ENCODE results near the gene NPEPL1.
"Not testable (repeated sequence)": the region's sequence is repeated elsewhere in the genome, so short reads cannot be mapped to it uniquely, and the experiment has no call there.

The NPEPL1 gene

GRCh38 chr20:58715801-58716475, 23.3 kb downstream of the NPEPL1 start:
- no peak for DNase-seq

- no peak for DNase-seq
Measured at GRCh38 chr20:58716476-58717277, 24.1 kb downstream of the NPEPL1 start.

DNA sequence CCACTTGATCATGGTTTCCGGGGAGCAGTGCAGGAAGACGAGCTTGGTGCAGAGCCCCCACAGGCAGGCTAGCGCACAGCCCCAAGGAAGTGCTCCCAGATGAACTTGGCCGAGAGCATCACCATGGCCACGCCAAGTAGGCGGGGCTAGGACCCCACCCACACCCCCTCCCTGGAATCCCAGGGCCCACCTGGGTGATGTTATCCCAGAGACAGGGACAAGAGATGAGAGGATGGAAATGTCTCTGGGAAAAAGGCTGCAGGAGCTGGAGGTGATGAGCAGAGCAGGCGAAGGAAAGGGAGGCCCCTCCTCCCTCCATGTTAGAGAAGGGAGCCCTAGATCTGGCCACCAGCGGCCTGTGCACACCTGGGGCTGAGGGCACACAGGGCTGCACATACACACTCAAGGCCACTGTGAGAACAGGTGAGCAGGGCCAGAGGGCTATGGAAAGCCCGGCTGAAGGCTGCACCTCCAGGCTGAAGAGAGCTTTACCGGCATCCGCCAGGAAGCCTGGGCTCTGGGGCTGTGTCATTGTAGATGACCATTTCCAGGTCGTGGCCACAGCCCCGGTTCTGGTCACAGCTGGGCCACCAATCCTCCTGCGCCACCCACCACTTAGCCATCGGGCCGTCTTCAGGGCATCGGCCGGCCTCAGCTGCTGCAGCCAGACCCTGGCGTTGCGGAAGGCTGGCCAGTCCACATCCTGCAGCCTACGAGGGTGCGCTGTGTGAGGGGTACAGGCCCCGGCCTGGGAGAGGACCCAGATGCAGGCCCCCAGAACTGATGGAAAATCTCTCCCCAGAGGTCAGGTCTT, 24.9 kb downstream of the NPEPL1 start:
- no peak for DNase-seq

DNA sequence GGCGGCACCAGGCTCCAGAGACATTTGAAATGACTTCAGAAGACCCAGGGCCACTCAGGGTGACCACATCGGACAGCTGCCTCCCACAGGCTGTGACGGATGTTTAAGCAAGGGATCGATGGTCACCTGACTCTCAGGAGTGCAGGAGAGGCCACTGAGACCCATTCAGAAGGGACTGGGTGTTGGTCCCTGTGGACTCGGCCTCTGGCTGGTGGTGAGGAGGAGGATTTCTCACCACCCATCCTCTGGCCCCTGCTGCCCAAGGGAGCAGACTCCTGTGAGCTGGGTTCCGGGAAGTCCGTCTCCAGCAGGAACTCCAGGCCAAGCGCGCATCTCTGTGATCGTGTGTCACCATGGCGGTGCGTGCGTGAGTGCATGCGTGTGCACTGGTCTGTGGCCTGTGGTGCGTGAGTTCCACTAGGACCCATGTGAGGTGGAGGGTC, 25.5 kb downstream of the NPEPL1 start:
- DNase-seq = no peak

DNA sequence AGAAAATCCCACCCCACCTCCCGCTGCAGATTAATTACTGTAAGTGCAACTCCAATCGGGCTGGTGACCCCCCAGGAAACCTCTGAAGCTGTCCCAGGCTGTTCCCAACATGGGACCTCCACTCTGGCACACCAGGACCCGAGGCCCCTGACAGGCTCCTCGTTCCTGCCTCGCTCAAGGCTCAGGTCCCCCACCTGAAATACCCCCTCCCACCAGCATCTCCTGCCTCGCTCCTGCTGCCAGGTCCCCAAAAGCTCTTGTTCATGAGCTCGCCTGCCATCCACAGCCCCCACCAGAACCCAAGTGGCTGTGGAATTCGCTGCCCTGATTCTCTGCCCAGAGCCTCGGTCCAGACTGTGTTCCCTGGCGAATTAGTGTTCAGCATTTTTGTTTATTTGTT, 26.1 kb downstream of the NPEPL1 start:
- no peak for DNase-seq

GRCh38 chr20:58719258-58719657, 26.7 kb downstream of the NPEPL1 start:
- DNase-seq = no peak

GRCh38 chr20:58719971-58720371, 27.4 kb downstream of the NPEPL1 start:
- DNase-seq = no peak

DNA sequence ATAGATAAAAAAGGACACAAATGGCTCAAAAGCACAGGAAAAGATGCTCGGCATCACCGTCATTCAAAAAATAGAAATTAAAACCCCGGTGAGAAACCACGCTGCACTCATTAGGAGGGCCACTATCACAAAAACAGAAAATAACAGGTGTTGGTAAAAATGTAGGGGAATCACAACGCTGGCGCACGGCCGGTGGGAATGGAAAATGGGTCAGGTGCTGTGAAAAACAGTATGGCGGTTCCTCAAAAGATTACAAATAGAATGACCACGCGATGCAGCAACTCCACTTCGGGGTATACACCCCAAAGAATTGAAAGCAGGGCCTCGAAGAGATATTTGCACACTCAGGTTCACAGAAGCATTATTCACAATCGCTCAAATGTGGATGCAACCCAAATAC, 28.3 kb downstream of the NPEPL1 start:
- DNase-seq = no peak

- DNase-seq = no peak
Measured at GRCh38 chr20:58721951-58722778, 29.6 kb downstream of the NPEPL1 start.

GRCh38 chr20:58722877-58723627, 30.5 kb downstream of the NPEPL1 start:
- DNase-seq = no peak

- no peak for DNase-seq
Measured at GRCh38 chr20:58723628-58723984, 31.0 kb downstream of the NPEPL1 start.

- DNase-seq = not testable (repeated sequence)
Measured at GRCh38 chr20:58726156-58726555, 33.6 kb downstream of the NPEPL1 start.

DNA sequence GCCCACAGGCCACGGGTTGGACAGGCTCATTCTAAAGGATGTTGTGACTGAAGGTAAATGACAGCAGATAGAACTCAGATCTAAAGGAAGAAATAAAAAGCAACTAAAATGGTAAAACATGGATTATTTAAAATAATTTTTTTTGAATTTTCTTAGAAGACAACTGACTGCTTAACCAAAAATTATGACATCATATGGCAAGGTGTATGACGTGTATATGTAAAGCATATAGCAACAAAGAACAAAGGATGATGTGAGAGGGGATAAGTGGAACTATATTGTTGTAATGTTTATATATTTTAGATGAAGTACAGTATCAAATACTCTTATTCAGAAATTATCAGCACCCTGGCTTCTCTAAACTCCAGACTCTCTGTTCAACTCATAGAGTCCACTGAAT, 38.6 kb downstream of the NPEPL1 start:
- DNase-seq = no peak

GRCh38 chr20:58737198-58737597, 44.6 kb downstream of the NPEPL1 start:
- DNase-seq = no peak

DNA sequence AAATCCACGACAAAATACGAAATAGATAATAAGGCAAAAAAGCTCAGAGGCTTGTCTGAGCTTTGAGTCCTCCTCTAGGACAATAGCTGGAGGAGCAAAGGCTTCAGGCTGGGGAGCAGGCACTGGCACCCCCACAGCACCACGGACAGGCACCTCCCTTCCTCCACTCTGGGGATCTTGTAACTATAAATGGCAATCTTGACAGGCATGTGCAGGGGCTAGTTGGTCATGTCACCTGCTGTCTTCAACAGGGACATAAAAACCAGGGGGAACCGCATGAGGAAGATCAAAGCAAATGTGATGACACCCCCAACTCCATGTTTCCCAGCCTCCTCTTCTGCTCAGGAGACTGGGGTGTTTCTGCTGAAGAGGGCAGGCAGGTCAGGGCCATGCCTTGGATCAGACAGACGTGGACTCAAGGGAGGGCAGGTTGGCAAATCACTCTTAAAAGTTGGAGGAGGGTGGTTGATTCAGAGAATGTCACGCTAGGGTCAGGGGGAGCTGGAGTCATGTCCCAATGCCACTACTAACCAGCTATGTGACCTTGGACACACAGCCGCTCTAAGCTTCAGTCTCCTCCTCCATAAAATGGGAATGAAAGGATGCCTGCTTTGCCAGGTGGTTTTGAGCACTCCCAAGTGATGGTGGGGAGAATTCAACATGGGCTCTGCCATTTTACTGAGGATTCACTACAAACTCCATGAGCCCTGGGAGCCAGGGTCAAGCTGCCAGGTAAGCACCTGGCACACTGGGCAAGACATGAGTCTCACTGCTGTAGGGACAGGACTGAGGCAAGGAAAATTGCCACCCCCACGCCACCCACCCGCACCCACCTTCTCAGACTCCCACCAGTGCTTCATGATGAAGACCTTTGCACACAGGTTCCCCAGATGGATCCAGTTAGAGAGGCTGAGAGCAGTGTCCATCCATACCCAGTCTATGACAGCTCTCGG, 48.0 kb downstream of the NPEPL1 start:
- DNase-seq = no peak

DNA sequence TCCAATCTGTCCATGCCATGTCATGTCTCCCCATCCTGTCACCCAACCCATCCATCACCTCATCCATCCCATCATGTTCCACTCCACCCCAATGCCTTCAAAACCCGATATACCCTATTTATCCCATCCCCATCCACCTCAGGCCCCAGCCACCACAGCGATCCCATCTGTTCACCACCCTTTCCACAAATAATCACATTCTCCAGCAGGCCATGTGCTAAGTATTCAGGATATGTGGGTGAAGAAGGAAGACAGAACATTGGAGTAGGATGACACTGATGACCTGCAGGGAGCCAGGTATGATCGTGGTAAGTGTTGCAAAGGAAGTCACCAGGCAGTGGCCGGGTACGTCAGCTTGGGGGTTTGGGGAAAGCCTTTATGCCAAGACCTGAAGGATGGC, 48.8 kb downstream of the NPEPL1 start:
- DNase-seq = no peak

GRCh38 chr20:58742668-58743566, 50.3 kb downstream of the NPEPL1 start:
- no peak for DNase-seq

GRCh38 chr20:58743929-58744534, 51.4 kb downstream of the NPEPL1 start:
- DNase-seq = no peak

DNA sequence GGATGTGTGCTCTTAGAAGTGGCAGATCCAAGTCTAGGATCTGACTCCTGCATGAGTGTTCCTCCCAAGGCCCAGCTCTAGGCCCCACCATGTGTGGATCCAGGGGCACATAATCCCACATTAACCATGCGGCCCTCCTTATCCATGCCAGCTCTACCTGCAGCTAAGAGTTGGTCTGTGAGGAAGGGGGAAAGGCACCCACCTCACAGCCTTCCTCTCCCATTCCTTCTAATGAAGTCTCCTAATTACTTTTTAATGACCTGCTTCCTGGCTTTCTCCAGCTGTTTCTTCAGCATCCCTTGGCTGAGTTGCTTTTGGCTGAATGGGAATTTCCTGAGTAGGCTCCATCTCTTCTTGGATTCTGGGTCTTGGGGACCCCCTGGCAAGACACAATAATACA, 52.2 kb downstream of the NPEPL1 start:
- DNase-seq = no peak

All from EL (cell line).